Stimulated activated CD8-positive, alpha-beta memory T cell treated with anti-CD3 and anti-CD28 coated beads, Interleukin-4, amount 100 ng/mL, for 24 hours (primary cell): ENCODE data around the gene RUNX2.

Source experiments
- DNase-seq: peaks from one replicate; pipeline ENCODE4 v3.0.0-alpha.2; 2020; ENCODE audit warnings: low read depth

Gene RUNX2

DNA sequence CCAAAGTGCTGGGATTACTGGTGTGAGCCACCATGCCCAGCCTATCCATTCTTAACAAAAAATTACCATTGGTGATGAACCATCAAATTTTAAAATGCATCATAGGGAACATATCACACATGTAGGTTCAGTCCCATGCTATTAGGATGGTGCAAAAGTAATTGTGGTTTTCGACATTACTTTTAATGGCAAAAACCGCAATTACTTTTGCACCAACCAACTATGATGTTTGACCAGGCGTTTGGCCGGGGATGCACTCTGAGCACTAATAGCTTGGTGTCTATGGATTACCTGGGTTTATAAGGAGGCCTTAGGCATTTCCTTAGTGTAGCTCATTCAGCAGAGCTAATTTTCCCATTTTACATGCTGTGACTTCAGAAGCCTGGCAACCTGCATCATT is 296.1 kb downstream of the RUNX2 start:
- no peak for DNase-seq

DNA sequence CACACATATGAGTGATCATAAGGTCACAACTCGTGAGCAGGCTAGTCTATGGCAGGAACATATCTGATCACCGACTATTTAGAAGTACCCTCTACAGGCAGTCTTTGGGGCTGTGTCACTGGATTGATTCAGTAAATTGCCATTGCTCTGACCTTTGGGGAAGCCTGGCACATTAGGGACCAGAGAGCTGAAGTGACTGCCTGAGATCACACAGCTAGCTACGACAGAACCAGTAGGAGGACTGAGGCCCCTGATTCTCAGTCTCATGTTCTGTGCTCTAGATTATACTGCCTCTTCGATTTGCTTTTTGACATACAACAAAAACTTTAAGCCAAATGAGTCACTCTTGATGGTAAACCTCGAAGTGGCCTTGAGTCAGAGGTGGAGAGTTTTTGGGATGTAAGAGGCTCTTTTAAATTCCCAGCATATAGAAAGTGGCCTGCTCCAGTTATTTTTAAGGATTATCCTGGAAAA is 297.1 kb downstream of the RUNX2 start:
- no peak for DNase-seq

GRCh38 chr6:45626087-45626891 is 298.2 kb downstream of the RUNX2 start:
- no peak for DNase-seq

DNA sequence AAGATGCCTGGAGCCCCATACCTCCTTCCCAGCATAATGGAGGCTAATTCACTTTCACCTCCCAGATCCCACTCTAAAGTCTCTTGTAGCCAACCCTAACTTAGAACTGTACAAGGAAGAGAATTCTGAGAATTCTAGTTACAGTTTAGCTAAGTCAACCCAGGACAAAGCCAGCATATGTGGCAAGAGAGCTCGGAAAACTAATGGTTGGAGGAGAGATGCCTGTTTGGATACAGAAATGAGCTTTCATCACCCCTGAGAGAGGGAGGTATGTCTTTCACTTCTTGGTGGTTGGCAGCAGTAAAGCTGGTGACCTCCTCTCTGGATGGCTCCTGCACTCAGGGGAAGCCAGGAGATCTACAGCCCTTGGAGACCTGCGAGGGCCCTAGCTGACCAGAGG is 302.2 kb downstream of the RUNX2 start:
- no peak for DNase-seq

GRCh38 chr6:45630801-45631200 is 302.7 kb downstream of the RUNX2 start:
- DNase-seq, result no peak

- no peak for DNase-seq
Measured at GRCh38 chr6:45631396-45631795, 303.3 kb downstream of the RUNX2 start.

- DNase-seq, result no peak
Measured at GRCh38 chr6:45633272-45633908, 305.3 kb downstream of the RUNX2 start.

DNA sequence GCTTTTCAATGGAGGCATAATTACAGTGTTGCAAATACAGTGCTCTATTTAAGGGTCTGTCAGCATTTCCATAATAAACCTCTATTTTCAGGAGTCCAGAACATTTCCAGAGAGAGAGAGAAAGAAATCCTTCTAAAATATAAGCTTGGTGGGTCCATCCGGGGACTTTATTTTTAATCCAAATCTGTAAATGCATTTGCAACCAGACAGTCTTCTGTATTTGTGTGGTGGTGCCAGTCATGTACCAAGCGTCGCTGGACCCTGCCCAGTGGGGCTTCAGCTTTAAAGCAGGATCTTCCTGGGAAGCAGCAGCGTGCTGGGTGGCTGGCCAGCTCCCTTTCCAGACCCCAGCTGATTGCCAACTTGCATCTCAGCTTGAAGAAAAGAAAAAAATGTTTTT is 306.1 kb downstream of the RUNX2 start:
- DNase-seq, result no peak

- DNase-seq, result no peak
Measured at GRCh38 chr6:45635284-45635867, 307.2 kb downstream of the RUNX2 start.

DNA sequence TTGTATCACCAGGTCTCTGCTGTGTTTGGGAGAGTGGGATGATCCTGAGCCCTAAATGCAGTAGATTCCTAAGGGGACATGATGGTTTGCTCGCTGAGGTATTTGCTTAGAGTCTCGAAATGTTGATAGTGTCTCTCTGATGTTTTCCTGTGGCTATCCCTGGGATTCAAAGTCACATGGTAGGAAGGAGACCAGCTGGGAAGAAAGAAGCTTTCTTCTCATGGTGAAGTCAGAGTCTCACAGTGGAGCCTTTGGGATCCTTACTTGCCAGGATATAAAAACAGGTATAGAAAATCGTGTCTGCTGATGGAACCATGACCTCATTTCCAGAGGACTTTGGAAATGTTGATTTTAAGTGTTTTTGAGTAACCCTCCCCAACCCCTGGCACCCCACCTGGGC is 308.9 kb downstream of the RUNX2 start:
- DNase-seq, result no peak

- no peak for DNase-seq
Measured at GRCh38 chr6:45637611-45638257, 309.6 kb downstream of the RUNX2 start.

- no peak for DNase-seq
Measured at GRCh38 chr6:45640081-45640491, 312.0 kb downstream of the RUNX2 start.

DNA sequence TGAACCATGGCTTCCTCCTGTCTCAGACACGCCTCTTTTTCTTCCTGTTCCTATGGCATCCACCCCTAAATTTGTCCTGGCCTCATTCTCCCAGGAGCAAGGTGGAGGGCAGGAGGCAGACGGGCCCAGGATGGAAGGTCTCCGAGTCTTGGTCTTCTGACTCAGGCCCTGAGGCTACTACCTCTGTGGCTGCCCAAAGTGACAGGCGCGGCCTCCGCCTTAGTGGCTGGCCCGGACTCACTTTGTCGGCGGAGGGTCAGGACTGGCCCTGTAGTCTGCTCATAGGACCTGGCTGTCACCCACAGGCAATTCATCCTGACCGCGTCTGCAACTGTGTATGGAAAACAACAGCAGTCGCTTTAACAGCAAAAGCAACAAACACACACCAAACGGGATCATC is 312.7 kb downstream of the RUNX2 start:
- no peak for DNase-seq

DNA sequence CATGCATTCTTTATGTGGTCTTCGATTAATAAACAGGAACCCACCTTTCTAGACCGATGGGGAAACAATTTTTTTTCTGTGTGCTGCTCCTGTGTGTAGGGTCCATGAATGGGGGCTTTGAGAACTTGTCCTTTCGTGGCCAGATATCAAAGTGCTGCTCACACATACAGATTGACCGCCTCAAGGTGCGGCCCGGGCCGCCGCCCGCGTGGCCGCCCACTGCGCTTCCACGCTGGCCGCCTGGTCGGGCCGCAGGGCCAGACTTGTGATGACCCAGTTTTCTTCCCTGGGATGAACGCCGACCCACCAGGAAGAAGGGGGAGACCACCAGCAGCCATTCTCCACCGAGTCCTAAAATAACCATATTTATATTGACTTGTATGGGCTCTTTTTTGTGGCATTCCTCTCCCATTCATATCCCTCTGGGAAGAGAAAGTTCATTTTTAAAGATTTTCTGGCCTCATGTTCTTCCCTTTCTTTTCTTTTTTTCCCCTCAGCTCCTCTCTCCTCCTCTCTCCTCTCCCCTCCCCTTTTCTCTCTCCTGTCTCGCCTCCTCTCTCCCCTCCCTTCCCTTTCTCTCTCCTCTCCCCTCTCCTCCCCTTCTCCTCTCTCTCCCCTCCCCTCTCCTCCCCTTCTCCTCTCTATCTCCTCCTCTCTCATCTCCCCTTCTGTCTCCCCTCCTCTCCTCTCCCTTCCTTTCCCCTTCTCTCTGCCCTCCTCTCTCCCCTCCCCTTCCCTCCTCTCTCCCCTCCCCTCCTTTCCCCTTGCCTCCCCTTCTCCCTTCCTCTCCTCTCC is 314.4 kb downstream of the RUNX2 start:
- DNase-seq, result no peak

GRCh38 chr6:45643126-45643525 is 315.0 kb downstream of the RUNX2 start:
- DNase-seq, result no peak

GRCh38 chr6:45644720-45645119 is 316.6 kb downstream of the RUNX2 start:
- DNase-seq, result no peak

DNA sequence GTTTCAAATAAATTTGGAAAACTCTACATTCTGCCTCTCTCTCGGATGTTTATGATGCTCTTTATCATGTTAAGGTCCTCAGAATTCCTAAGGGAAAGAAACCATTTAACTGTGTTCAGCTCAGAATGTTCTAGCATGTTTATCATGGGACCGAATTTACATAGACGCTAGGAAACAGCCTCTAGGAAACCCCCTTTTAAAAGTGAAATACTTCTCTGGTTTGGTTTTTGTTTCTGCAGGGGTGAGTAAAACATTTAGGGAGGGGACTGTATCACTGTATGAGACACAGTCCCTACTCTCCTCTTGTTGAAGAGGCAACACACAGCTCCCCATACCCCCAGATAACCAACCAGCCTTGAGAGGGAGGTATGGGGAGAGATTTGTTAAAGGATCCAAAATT is 317.2 kb downstream of the RUNX2 start:
- DNase-seq, result no peak

DNA sequence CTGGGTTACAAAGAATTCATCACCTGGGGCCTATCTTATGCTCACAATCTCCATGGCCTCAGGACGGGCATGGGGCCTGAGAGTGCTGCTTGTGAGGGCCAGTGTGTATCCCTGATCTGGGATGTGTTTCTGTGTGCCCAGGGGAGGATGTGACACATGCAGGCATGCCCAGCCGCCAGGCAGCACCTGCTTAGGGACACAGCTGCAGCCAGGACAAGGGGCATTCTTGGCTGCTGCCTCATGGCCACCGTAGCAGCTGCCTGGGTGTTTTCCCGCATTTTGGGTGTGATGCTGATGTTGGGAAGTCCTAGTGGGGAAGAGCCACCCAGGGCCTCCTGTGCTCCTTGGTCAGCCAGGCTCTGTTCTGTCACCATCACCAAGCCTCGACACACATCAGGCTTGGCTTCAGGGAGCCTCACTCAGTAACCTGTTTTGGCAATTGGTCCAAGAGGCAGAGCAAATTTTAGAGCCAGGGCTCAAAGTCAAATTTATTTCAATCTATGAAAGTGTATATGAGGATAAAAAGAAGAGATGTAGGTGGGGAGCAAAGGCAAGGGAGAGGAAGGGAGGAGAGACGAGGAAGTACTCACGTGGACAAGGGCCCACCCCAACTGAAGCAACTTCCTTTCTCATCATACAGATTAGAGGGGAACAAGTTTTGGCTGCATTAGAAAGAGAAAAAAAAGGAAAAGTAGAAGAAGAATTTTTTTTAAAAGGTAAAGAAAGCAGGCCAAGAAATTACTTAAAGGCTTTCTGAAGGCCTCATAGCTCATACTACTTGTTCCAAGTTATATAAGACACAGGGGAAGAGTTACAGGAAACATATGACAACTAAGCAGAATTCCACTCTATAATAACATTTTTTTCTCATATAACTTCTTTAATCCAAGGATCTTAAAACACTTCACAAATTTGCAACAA is 319.5 kb downstream of the RUNX2 start:
- no peak for DNase-seq

DNA sequence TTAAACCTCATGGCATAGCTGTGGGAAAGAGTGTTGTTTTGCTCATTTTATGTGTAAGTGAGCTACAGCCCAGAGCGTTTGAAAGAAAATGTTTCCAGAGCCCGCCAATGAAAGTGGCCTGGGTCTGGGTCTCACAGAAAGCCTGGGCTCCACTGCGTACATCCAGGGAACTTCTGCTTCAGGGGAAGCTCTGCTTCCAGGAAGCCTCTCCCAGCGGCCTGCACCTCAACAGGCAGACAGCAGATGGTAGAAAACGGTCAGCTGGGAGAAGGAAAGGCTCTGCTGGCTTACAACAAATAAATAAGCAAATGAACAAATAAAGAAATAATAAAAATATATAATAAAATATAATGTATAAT is 320.1 kb downstream of the RUNX2 start:
- no peak for DNase-seq

DNA sequence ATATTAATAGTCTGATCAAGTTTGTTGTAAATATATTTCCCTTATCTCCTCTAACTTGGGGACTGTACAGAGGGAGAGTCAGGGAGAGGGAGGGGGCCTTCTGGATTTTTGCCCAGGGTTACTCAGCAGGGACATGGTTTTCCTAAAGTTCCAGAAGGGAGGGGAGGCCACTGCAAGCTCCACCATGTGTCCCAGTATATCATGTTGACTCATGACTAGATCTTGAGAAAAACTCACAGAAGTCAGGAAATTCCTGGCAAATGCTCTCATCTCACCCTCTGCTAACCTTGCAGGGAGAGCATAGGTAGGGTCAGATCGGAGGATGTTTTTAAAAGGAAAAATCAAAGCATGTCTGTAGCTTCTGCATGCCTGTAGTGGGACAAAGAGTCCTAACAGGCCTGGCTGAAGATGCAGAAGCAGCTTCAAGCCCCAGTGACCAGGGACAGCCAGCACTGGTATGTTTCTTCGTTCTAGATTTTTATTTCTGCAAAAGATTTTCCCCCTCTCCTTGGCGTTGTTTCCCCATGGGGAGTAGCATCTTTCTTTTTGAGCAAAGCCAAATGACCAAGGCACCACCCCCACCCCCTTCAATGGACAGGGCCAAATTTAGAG is 322.5 kb downstream of the RUNX2 start:
- no peak for DNase-seq

DNA sequence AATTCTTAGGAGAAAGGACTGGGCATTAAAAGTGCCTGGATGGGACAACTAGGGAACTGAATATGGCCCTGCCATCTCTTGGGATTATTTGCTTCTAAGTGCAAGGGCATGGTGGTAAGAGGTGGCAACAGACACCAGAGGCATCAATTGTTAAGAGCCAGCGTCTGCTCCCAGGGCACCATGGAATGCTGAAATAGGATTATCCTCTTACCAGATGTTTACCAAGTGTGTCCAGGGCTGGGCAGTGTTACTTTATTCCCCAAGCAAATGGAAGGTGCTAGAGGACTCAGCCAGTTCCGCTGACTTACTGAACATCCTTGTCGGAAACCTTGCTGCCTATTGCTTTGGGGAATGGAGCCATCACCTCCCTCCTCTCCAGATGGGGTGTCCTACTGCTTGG is 323.2 kb downstream of the RUNX2 start:
- no peak for DNase-seq
